GM23338 (cell line): Measurements from ENCODE around the gene MCC. TPM values are rescaled to one million over a fixed set of nuclear protein-coding genes. Genes with fewer than 3 reads are reported as not detected.

ENCODE experiments used
- ATAC-seq: fragments of 200-7000 bp; cut with Tn5 transposase; 3 replicates; pipeline ENCODE4 v1.9.1; 2020
- DNase-seq: peaks from one replicate; pipeline ENCODE4 v3.0.0-alpha.2; 2015; ENCODE audit warnings: low spot score
- H2AFZ ChIP-seq: fragments of 200-600 bp; sonication (generic); 2 replicates; pipeline ENCODE4 v1.8.0; 2016; ENCODE audit warnings: antibody characterized with exemption, mild to moderate bottlenecking, moderate library complexity
- H3F3A ChIP-seq: fragments of 200-600 bp; sonication (generic); replicated peaks from 2 replicates; pipeline ENCODE4 v1.8.0; 2017; ENCODE audit warnings: antibody characterized with exemption, mixed run types, low read depth
- H3K27ac ChIP-seq: fragments of 200-600 bp; sonication (generic); 2 replicates; pipeline ENCODE4 v1.6.1; 2016; ENCODE audit warnings: low read depth
- H3K27me3 ChIP-seq: fragments of 200-600 bp; sonication (generic); 2 replicates; pipeline ENCODE4 v1.8.0; 2016; ENCODE audit warnings: mild to moderate bottlenecking, mixed run types, moderate library complexity; ENCODE audit not compliant: insufficient read depth
- H3K36me3 ChIP-seq: fragments of 200-600 bp; sonication (generic); 2 replicates; pipeline ENCODE4 v1.8.0; 2016; ENCODE audit warnings: mild to moderate bottlenecking; ENCODE audit not compliant: insufficient read depth
- H3K4me1 ChIP-seq: fragments of 200-600 bp; sonication (generic); 2 replicates; pipeline ENCODE4 v1.8.0; 2016; ENCODE audit warnings: mild to moderate bottlenecking, moderate library complexity; ENCODE audit not compliant: insufficient read depth
- H3K4me2 ChIP-seq: fragments of 200-600 bp; sonication (generic); 2 replicates; pipeline ENCODE4 v1.7.1; 2017; ENCODE audit warnings: mixed run types
- H3K4me3 ChIP-seq: fragments of 200-600 bp; sonication (generic); 2 replicates; pipeline ENCODE4 v1.6.1; 2016; ENCODE audit warnings: mixed run types
- H3K79me2 ChIP-seq: fragments of 200-600 bp; sonication (generic); replicated peaks from 2 replicates; pipeline ENCODE4 v1.8.0; 2017; ENCODE audit warnings: mild to moderate bottlenecking; ENCODE audit not compliant: insufficient read depth
- H3K9me2 ChIP-seq: fragments of 200-600 bp; sonication (generic); 2 replicates; pipeline ENCODE4 v1.8.0; 2017; ENCODE audit not compliant: insufficient read depth
- H4K20me1 ChIP-seq: fragments of 200-600 bp; sonication (generic); replicated peaks from 2 replicates; pipeline ENCODE4 v1.8.0; 2017; ENCODE audit warnings: mild to moderate bottlenecking; ENCODE audit not compliant: insufficient read depth
- H3K27ac Mint-ChIP-seq: 2 replicates; pipeline ENCODE4 v1.8.0; 2020; ENCODE audit warnings: inconsistent platforms, mild to moderate bottlenecking, moderate library complexity, mixed read lengths
- H3K27me3 Mint-ChIP-seq: 3 replicates; pipeline ENCODE4 v1.8.0; 2022; ENCODE audit warnings: low read depth, mild to moderate bottlenecking, moderate library complexity, mixed read lengths, inconsistent platforms; ENCODE audit not compliant: insufficient read depth, poor library complexity
- H3K36me3 Mint-ChIP-seq: 3 replicates; pipeline ENCODE4 v1.8.0; 2021; ENCODE audit warnings: low read depth, mild to moderate bottlenecking, inconsistent platforms, moderate library complexity, mixed read lengths
- H3K4me1 Mint-ChIP-seq: 3 replicates; pipeline ENCODE4 v1.8.0; 2020; ENCODE audit warnings: mild to moderate bottlenecking, inconsistent platforms, mixed read lengths
- H3K4me3 Mint-ChIP-seq: 3 replicates; pipeline ENCODE4 v1.8.0; 2021; ENCODE audit warnings: moderate library complexity, mild to moderate bottlenecking, inconsistent platforms, mixed read lengths
- H3K9me3 Mint-ChIP-seq: 3 replicates; pipeline ENCODE4 v1.8.0; 2020; ENCODE audit warnings: moderate library complexity, mild to moderate bottlenecking, inconsistent platforms, mixed read lengths
- CREB1 ChIP-seq: fragments of 250-450 bp; sonication (Bioruptor Pico); IDR thresholded peaks from 2 replicates; pipeline ENCODE4 v1.5.0; 2020; ENCODE audit warnings: low read depth, mild to moderate bottlenecking, moderate library complexity
- EZH2 ChIP-seq: fragments of 200-600 bp; sonication (generic); IDR thresholded peaks from one replicate; pipeline ENCODE4 v1.8.0; 2017; ENCODE audit warnings: antibody characterized with exemption, mild to moderate bottlenecking, low read depth; ENCODE audit not compliant: unreplicated experiment
- EZH2phosphoT487 ChIP-seq: fragments of 200-600 bp; sonication (generic); IDR thresholded peaks from one replicate; pipeline ENCODE4 v1.8.1; 2018; ENCODE audit warnings: antibody characterized with exemption; ENCODE audit not compliant: unreplicated experiment
- JUNB ChIP-seq: IDR thresholded peaks from one replicate; pipeline ENCODE4 v1.6.1; 2016; ENCODE audit warnings: antibody characterized with exemption; ENCODE audit not compliant: unreplicated experiment
- NANOG ChIP-seq: IDR thresholded peaks from 2 replicates; pipeline ENCODE4 v1.6.1; 2016; ENCODE audit warnings: antibody characterized with exemption, borderline replicate concordance
- POLR2AphosphoS5 ChIP-seq: IDR thresholded peaks from 2 replicates; pipeline ENCODE4 v1.6.1; 2016; ENCODE audit warnings: antibody characterized with exemption, low read depth
- STAT1 ChIP-seq: IDR thresholded peaks from one replicate; pipeline ENCODE4 v1.6.1; 2016; ENCODE audit warnings: antibody characterized with exemption; ENCODE audit not compliant: unreplicated experiment
- ZNF114 ChIP-seq: fragments of 250-450 bp; sonication (Bioruptor Pico); IDR thresholded peaks from 2 replicates; pipeline ENCODE4 v1.5.0; 2020; ENCODE audit warnings: mild to moderate bottlenecking, moderate library complexity
- ZNF331 ChIP-seq: fragments of 250-450 bp; sonication (Bioruptor Pico); IDR thresholded peaks from 2 replicates; pipeline ENCODE4 v1.5.0; 2020; ENCODE audit warnings: low read depth, mild to moderate bottlenecking, moderate library complexity
- polyA plus RNA-seq: library from polyadenylated mRNA; unstranded; fragments of >200 nt; fragmentation: Nextera tagmentation; extraction: Ambion mirVana; gene quantifications from 2 replicates; pipeline ENCODE4 v1.2.1, GENCODE V29; 2016
- total RNA-seq: library from RNA; depleted of rRNA; stranded (reverse); fragments of >200 nt; shearing (Covaris generic); gene quantifications from 2 replicates; pipeline ENCODE4 v1.2.3, GENCODE V29; 2014
- TF ChIP-seq, protein P1 (sequence below), 2 experiments: fragments of 200-600 bp in 1 of 2; sonication (generic) in 1 of 2; conservative IDR thresholded peaks; 2 replicates each; pipeline versions ENCODE4 v1.5.1 to v1.6.1; 2016 to 2017; ENCODE audit warnings: antibody characterized with exemption in 2 of 2, low read depth in 2 of 2, mild to moderate bottlenecking in 2 of 2, moderate library complexity in 1 of 2
- TF ChIP-seq, protein P2 (sequence below): fragments of 250-450 bp; sonication (Bioruptor Pico); IDR thresholded peaks from 2 replicates; pipeline ENCODE4 v1.5.0; 2020; ENCODE audit warnings: mild to moderate bottlenecking, moderate library complexity
- TF ChIP-seq, protein P3 (sequence below): IDR thresholded peaks from 2 replicates; pipeline ENCODE4 v1.6.1; 2016; ENCODE audit warnings: antibody characterized with exemption
- TF ChIP-seq, protein P4 (sequence below): IDR thresholded peaks from one replicate; pipeline ENCODE4 v1.6.1; 2018; ENCODE audit warnings: antibody characterized with exemption; ENCODE audit not compliant: unreplicated experiment

MCC gene
- total and polyA plus RNA-seq, 2 experiments from 2014 or later = 3.8 to 10.1 TPM

DNA sequence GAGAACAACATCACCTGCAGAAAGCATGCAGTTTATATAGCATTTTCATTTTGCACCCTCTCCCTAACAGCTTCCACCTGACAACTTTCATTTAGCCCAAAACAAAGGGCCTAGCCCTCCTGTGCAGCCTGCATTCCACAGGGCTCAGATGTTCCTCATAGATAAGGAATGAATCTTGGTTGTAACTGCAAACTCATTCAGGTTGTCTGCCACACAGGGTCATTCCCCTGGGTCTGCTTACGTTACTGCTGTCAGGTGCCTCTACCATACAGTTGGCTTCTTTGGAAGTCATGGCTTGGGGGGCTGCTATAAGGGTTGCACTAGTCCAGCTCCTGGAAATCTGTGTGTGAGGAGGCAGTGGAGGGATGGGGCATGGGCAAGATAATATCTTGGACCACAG lies 514.3 kb downstream of the MCC start:
- H3K27me3 ChIP-seq = no peaks in the 10 kb centered on the region
- no peak overlapping the region for H3K4me3 ChIP-seq
- H3K4me1 ChIP-seq = peaks cover 17% of the 10 kb centered on the region
- no peaks in the 10 kb centered on the region for H3K9me3 Mint-ChIP-seq
- H3K27ac Mint-ChIP-seq = no peak overlapping the region
- H3F3A ChIP-seq = no peaks in the 10 kb centered on the region
- H4K20me1 ChIP-seq = no peaks in the 10 kb centered on the region
- TF ChIP-seq NANOG (no peak), EZH2 (no peak), ZNF114 (no peak), JUNB (no peak), CREB1 (no peak), STAT1 (no peak), EZH2phosphoT487 (no peak), POLR2AphosphoS5 (no peak), ZNF331 (no peak)
- TF ChIP-seq, protein P1, sequence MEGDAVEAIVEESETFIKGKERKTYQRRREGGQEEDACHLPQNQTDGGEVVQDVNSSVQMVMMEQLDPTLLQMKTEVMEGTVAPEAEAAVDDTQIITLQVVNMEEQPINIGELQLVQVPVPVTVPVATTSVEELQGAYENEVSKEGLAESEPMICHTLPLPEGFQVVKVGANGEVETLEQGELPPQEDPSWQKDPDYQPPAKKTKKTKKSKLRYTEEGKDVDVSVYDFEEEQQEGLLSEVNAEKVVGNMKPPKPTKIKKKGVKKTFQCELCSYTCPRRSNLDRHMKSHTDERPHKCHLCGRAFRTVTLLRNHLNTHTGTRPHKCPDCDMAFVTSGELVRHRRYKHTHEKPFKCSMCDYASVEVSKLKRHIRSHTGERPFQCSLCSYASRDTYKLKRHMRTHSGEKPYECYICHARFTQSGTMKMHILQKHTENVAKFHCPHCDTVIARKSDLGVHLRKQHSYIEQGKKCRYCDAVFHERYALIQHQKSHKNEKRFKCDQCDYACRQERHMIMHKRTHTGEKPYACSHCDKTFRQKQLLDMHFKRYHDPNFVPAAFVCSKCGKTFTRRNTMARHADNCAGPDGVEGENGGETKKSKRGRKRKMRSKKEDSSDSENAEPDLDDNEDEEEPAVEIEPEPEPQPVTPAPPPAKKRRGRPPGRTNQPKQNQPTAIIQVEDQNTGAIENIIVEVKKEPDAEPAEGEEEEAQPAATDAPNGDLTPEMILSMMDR (conservative IDR thresholded peaks at IDR 0.05; ENCODE audit: low read depth in 2 of 2) = no peak
- TF ChIP-seq, protein P2, sequence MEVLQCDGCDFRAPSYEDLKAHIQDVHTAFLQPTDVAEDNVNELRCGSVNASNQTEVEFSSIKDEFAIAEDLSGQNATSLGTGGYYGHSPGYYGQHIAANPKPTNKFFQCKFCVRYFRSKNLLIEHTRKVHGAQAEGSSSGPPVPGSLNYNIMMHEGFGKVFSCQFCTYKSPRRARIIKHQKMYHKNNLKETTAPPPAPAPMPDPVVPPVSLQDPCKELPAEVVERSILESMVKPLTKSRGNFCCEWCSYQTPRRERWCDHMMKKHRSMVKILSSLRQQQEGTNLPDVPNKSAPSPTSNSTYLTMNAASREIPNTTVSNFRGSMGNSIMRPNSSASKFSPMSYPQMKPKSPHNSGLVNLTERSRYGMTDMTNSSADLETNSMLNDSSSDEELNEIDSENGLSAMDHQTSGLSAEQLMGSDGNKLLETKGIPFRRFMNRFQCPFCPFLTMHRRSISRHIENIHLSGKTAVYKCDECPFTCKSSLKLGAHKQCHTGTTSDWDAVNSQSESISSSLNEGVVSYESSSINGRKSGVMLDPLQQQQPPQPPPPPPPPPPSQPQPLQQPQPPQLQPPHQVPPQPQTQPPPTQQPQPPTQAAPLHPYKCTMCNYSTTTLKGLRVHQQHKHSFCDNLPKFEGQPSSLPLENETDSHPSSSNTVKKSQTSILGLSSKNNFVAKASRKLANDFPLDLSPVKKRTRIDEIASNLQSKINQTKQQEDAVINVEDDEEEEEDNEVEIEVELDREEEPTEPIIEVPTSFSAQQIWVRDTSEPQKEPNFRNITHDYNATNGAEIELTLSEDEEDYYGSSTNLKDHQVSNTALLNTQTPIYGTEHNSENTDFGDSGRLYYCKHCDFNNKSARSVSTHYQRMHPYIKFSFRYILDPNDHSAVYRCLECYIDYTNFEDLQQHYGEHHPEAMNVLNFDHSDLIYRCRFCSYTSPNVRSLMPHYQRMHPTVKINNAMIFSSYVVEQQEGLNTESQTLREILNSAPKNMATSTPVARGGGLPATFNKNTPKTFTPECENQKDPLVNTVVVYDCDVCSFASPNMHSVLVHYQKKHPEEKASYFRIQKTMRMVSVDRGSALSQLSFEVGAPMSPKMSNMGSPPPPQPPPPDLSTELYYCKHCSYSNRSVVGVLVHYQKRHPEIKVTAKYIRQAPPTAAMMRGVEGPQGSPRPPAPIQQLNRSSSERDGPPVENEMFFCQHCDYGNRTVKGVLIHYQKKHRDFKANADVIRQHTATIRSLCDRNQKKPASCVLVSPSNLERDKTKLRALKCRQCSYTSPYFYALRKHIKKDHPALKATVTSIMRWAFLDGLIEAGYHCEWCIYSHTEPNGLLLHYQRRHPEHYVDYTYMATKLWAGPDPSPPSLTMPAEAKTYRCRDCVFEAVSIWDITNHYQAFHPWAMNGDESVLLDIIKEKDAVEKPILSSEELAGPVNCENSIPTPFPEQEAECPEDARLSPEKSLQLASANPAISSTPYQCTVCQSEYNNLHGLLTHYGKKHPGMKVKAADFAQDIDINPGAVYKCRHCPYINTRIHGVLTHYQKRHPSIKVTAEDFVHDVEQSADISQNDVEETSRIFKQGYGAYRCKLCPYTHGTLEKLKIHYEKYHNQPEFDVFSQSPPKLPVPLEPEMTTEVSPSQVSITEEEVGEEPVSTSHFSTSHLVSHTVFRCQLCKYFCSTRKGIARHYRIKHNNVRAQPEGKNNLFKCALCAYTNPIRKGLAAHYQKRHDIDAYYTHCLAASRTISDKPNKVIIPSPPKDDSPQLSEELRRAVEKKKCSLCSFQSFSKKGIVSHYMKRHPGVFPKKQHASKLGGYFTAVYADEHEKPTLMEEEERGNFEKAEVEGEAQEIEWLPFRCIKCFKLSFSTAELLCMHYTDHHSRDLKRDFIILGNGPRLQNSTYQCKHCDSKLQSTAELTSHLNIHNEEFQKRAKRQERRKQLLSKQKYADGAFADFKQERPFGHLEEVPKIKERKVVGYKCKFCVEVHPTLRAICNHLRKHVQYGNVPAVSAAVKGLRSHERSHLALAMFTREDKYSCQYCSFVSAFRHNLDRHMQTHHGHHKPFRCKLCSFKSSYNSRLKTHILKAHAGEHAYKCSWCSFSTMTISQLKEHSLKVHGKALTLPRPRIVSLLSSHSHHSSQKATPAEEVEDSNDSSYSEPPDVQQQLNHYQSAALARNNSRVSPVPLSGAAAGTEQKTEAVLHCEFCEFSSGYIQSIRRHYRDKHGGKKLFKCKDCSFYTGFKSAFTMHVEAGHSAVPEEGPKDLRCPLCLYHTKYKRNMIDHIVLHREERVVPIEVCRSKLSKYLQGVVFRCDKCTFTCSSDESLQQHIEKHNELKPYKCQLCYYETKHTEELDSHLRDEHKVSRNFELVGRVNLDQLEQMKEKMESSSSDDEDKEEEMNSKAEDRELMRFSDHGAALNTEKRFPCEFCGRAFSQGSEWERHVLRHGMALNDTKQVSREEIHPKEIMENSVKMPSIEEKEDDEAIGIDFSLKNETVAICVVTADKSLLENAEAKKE (CRISPR knock-in tag) = no peak
- TF ChIP-seq, protein P3, sequence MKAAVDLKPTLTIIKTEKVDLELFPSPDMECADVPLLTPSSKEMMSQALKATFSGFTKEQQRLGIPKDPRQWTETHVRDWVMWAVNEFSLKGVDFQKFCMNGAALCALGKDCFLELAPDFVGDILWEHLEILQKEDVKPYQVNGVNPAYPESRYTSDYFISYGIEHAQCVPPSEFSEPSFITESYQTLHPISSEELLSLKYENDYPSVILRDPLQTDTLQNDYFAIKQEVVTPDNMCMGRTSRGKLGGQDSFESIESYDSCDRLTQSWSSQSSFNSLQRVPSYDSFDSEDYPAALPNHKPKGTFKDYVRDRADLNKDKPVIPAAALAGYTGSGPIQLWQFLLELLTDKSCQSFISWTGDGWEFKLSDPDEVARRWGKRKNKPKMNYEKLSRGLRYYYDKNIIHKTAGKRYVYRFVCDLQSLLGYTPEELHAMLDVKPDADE = no peak
- TF ChIP-seq, protein P4, sequence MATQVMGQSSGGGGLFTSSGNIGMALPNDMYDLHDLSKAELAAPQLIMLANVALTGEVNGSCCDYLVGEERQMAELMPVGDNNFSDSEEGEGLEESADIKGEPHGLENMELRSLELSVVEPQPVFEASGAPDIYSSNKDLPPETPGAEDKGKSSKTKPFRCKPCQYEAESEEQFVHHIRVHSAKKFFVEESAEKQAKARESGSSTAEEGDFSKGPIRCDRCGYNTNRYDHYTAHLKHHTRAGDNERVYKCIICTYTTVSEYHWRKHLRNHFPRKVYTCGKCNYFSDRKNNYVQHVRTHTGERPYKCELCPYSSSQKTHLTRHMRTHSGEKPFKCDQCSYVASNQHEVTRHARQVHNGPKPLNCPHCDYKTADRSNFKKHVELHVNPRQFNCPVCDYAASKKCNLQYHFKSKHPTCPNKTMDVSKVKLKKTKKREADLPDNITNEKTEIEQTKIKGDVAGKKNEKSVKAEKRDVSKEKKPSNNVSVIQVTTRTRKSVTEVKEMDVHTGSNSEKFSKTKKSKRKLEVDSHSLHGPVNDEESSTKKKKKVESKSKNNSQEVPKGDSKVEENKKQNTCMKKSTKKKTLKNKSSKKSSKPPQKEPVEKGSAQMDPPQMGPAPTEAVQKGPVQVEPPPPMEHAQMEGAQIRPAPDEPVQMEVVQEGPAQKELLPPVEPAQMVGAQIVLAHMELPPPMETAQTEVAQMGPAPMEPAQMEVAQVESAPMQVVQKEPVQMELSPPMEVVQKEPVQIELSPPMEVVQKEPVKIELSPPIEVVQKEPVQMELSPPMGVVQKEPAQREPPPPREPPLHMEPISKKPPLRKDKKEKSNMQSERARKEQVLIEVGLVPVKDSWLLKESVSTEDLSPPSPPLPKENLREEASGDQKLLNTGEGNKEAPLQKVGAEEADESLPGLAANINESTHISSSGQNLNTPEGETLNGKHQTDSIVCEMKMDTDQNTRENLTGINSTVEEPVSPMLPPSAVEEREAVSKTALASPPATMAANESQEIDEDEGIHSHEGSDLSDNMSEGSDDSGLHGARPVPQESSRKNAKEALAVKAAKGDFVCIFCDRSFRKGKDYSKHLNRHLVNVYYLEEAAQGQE = no peak
- DNase-seq (no peak), ATAC-seq (no peak)
- 0 out of 2 replicates have a peak, but pooled peaks cover 3% of the 10 kb centered on the region for H3K9me2 ChIP-seq
- no peak overlapping the region for H3K27ac ChIP-seq
- H3K4me3 Mint-ChIP-seq = no peak overlapping the region
- H3K27me3 Mint-ChIP-seq = peaks cover 18% of the 10 kb centered on the region
- H3K79me2 ChIP-seq = peaks cover 20% of the 10 kb centered on the region
- H3K36me3 Mint-ChIP-seq = peaks cover 2% of the 10 kb centered on the region; the same call in 1 of the 3 replicates
- H3K36me3 ChIP-seq = no peaks in the 10 kb centered on the region
- peaks cover 22% of the 10 kb centered on the region for H3K4me1 Mint-ChIP-seq
- no peak overlapping the region for H2AFZ ChIP-seq
- H3K4me2 ChIP-seq = no peak overlapping the region
